Measurements from ENCODE around the gene SEMA6B.

The SEMA6B gene

GRCh38 chr19:4587527-4587926, 28.0 kb upstream of the SEMA6B start:
- DNase-seq (ENCODE audit: low read depth) = no peak

- no peak for DNase-seq (ENCODE audit: low read depth)
Observed at GRCh38 chr19:4586691-4587090, 27.2 kb upstream of the SEMA6B start.

GRCh38 chr19:4586245-4586644, 26.8 kb upstream of the SEMA6B start:
- DNase-seq (ENCODE audit: low read depth) = no peak

- no peak for DNase-seq (ENCODE audit: low read depth)
Observed at GRCh38 chr19:4585556-4585955, 26.1 kb upstream of the SEMA6B start.

- DNase-seq (ENCODE audit: low read depth) = no peak
Observed at GRCh38 chr19:4584670-4585460, 25.4 kb upstream of the SEMA6B start.

- DNase-seq (ENCODE audit: low read depth) = no peak
Observed at GRCh38 chr19:4583961-4584669, 24.6 kb upstream of the SEMA6B start.

GRCh38 chr19:4582980-4583842, 23.7 kb upstream of the SEMA6B start:
- DNase-seq (ENCODE audit: low read depth) = no peak

- no peak for DNase-seq (ENCODE audit: low read depth)
Observed at GRCh38 chr19:4581666-4582553, 22.4 kb upstream of the SEMA6B start.

GRCh38 chr19:4580961-4581665, 21.6 kb upstream of the SEMA6B start:
- no peak for DNase-seq (ENCODE audit: low read depth)

GRCh38 chr19:4580021-4580901, 20.8 kb upstream of the SEMA6B start:
- DNase-seq (ENCODE audit: low read depth) = no peak

GRCh38 chr19:4579389-4579788, 19.9 kb upstream of the SEMA6B start:
- no peak for DNase-seq (ENCODE audit: low read depth)

- no peak for DNase-seq (ENCODE audit: low read depth)
Observed at GRCh38 chr19:4578552-4579248, 19.2 kb upstream of the SEMA6B start.

GRCh38 chr19:4577020-4577782, 17.7 kb upstream of the SEMA6B start:
- DNase-seq (ENCODE audit: low read depth) = no peak

- DNase-seq (ENCODE audit: low read depth) = peak; percentile 54
Observed at GRCh38 chr19:4576016-4576933, 16.8 kb upstream of the SEMA6B start.

GRCh38 chr19:4575267-4576015, 16.0 kb upstream of the SEMA6B start:
- no peak for DNase-seq (ENCODE audit: low read depth)

GRCh38 chr19:4573682-4574081, 14.2 kb upstream of the SEMA6B start:
- no peak for DNase-seq (ENCODE audit: low read depth)

Data from T follicular helper cell (primary cell).